ENCODE measurements around the gene BUB3.

DNA sequence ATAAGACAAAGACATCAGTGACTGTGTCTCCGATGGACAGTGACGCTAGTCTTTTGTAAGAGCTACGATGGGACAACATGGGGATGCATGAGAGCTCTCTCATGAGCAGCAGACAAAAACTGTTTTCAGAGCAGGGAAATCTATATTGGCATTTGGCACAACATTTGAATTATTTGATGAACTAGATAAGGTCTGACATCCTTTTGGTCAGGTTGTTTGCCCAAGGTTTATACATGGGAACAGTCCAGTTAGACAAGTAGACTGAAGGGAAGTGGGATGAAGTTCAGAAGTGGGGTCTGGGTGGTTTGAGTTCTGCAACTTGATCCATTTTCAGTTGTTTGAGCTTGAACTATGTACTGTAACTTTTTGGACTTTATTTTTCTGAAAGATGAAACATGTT, 50.8 kb downstream of the BUB3 start:
- TF ChIP-seq POLR2AphosphoS5 (IDR thresholded peaks at IDR 0.05; ENCODE audit: low read depth, low read length) (no peak), POLR2A (IDR thresholded peaks at IDR 0.05; ENCODE audit: low read depth, low read length) (no peak)
